Activated CD8-positive, alpha-beta T cell treated with anti-CD3 and anti-CD28 coated beads for 36 hours (primary cell): Measurements from ENCODE around the gene FMN1. TPM values are rescaled to one million over a fixed set of nuclear protein-coding genes. Genes with fewer than 3 reads are reported as not detected.

ENCODE experiments used
- ATAC-seq: fragments of 200-7000 bp; cut with Tn5 transposase; one replicate; pipeline ENCODE4 v1.10.0; 2021; ENCODE audit warnings: mild to moderate bottlenecking, moderate library complexity
- CTCF ChIA-PET: fragments of 350-600 bp; sonication (Branson Sonifier 250); formaldehyde crosslinking; loops from one replicate; lab custom pipeline; 2021; ENCODE audit warnings: antibody characterized with exemption; lab: Charles Lee
- POLR2A ChIA-PET: fragments of 350-600 bp; sonication (Branson Sonifier 250); formaldehyde crosslinking; loops from one replicate; lab custom pipeline; 2021; ENCODE audit warnings: antibody characterized with exemption; lab: Charles Lee
- DNase-seq: peaks from one replicate; pipeline ENCODE4 v3.0.0-alpha.2; 2020
- H3K27ac Mint-ChIP-seq: one replicate; pipeline ENCODE4 v1.8.0; 2021; ENCODE audit warnings: mild to moderate bottlenecking, mixed read lengths
- H3K27me3 Mint-ChIP-seq: one replicate; pipeline ENCODE4 v1.8.0; 2021; ENCODE audit warnings: mixed read lengths
- H3K36me3 Mint-ChIP-seq: one replicate; pipeline ENCODE4 v1.8.0; 2021; ENCODE audit warnings: low read depth, mixed read lengths
- H3K4me1 Mint-ChIP-seq: one replicate; pipeline ENCODE4 v1.8.0; 2021; ENCODE audit warnings: low read depth, mixed read lengths
- H3K4me3 Mint-ChIP-seq: one replicate; pipeline ENCODE4 v1.8.0; 2021; ENCODE audit warnings: mild to moderate bottlenecking, moderate library complexity, mixed read lengths
- H3K9me3 Mint-ChIP-seq: one replicate; pipeline ENCODE4 v1.8.0; 2021; ENCODE audit warnings: mixed read lengths
- CTCF ChIP-seq: fragments of 200-600 bp; IDR thresholded peaks from one replicate; pipeline ENCODE4 v1.8.0; 2022; ENCODE audit warnings: antibody characterized with exemption, mild to moderate bottlenecking
- intact Hi-C: fragments of 100-400 bp; cut with micrococcal nuclease; formaldehyde crosslinking; loops from one replicate; pipeline ENCODE4 v1.10.0; 2022
- total RNA-seq, 2 experiments: library from RNA; stranded (reverse); gene quantifications; one replicate each; pipeline ENCODE4 v1.2.3, GENCODE V29; 2021

Gene FMN1
- total RNA-seq, 2 experiments from 2014 or later, result 0.07 TPM; not detected in 1

- POLR2A ChIA-PET, result no interaction called here
- no peak for ATAC-seq
- no peak for DNase-seq
- no peaks in the 10 kb centered on the region for H3K36me3 Mint-ChIP-seq
- CTCF ChIA-PET, result interaction anchor here (0.9 kb wide), 1 partner anchor 332 kb away, joined by 7 read pairs; no protein-coding TSS in a partner anchor
- H3K4me3 Mint-ChIP-seq, result no peak overlapping the region
- H3K27me3 Mint-ChIP-seq, result peaks cover 5% of the 10 kb centered on the region
- no peaks in the 10 kb centered on the region for H3K4me1 Mint-ChIP-seq
- no peak overlapping the region for H3K27ac Mint-ChIP-seq
- no peaks in the 10 kb centered on the region for H3K9me3 Mint-ChIP-seq
- peak; percentile 70 for TF ChIP-seq CTCF
- intact Hi-C loops, result loop anchor here (5.0 kb wide), 1 partner anchor 333 kb away; no protein-coding TSS in a partner anchor
These were observed 199.6 kb downstream of the FMN1 start for GRCh38 chr15:32994810-32995424.

- no peak for ATAC-seq
- no peak for DNase-seq
- intact Hi-C loops, result no loop called here
- Mint-ChIP-seq H3K27me3 (peaks cover 6% of the 10 kb centered on the region), H3K36me3 (no peaks in the 10 kb centered on the region), H3K27ac (no peak overlapping the region), H3K4me3 (no peak overlapping the region), H3K9me3 (no peaks in the 10 kb centered on the region), H3K4me1 (no peaks in the 10 kb centered on the region)
- ChIA-PET POLR2A (no interaction called here), CTCF (no interaction called here)
- TF ChIP-seq CTCF, result no peak
These were observed 201.2 kb downstream of the FMN1 start for GRCh38 chr15:32993285-32993684.

GRCh38 chr15:32991619-32992111, 202.8 kb downstream of the FMN1 start:
- no peak for TF ChIP-seq CTCF
- H3K36me3 Mint-ChIP-seq, result no peaks in the 10 kb centered on the region
- intact Hi-C loops, result no loop called here
- CTCF ChIA-PET, result no interaction called here
- no peak overlapping the region for H3K27ac Mint-ChIP-seq
- POLR2A ChIA-PET, result no interaction called here
- no peak for ATAC-seq
- no peaks in the 10 kb centered on the region for H3K4me1 Mint-ChIP-seq
- DNase-seq, result no peak
- H3K4me3 Mint-ChIP-seq, result no peak overlapping the region
- peaks cover 6% of the 10 kb centered on the region for H3K27me3 Mint-ChIP-seq
- no peaks in the 10 kb centered on the region for H3K9me3 Mint-ChIP-seq

- ATAC-seq (no peak), DNase-seq (no peak)
- Mint-ChIP-seq H3K27ac (no peak overlapping the region), H3K4me3 (no peak overlapping the region), H3K27me3 (peaks cover 4% of the 10 kb centered on the region), H3K9me3 (no peaks in the 10 kb centered on the region), H3K4me1 (no peaks in the 10 kb centered on the region), H3K36me3 (no peaks in the 10 kb centered on the region)
- ChIA-PET POLR2A (no interaction called here), CTCF (interaction anchor here (1.3 kb wide), 1 partner anchor 21 kb away, joined by 3 read pairs; no protein-coding TSS in a partner anchor)
- intact Hi-C loops, result no loop called here
- no peak for TF ChIP-seq CTCF
These were observed 204.4 kb downstream of the FMN1 start for GRCh38 chr15:32990071-32990470.

- no peaks in the 10 kb centered on the region for H3K36me3 Mint-ChIP-seq
- ATAC-seq, result no peak
- no peak for TF ChIP-seq CTCF
- no peaks in the 10 kb centered on the region for H3K9me3 Mint-ChIP-seq
- H3K4me3 Mint-ChIP-seq, result no peak overlapping the region
- intact Hi-C loops, result no loop called here
- ChIA-PET CTCF (no interaction called here), POLR2A (no interaction called here)
- H3K27ac Mint-ChIP-seq, result no peak overlapping the region
- DNase-seq, result no peak
- no peaks in the 10 kb centered on the region for H3K4me1 Mint-ChIP-seq
- H3K27me3 Mint-ChIP-seq, result peaks cover 7% of the 10 kb centered on the region
These were observed 207.4 kb downstream of the FMN1 start for GRCh38 chr15:32987067-32987466.
